SU-DHL-6 (cell line): ENCODE data around the gene DRC7.

Experiments
- EZH2phosphoT487 ChIP-seq: fragments of 200-600 bp; sonication (generic), shearing (Covaris generic); conservative IDR thresholded peaks from 2 replicates; pipeline ENCODE4 v1.6.1; 2018; ENCODE audit warnings: mild to moderate bottlenecking, antibody characterized with exemption, low read length, moderate library complexity, mixed read lengths
- TF ChIP-seq, protein P1 (sequence below): fragments of 200-600 bp; sonication (generic); IDR thresholded peaks from one replicate; pipeline ENCODE4 v1.5.1; 2017; ENCODE audit warnings: antibody characterized with exemption, mild to moderate bottlenecking, low read length, moderate library complexity; ENCODE audit not compliant: insufficient read depth, poor library complexity, severe bottlenecking

DNA sequence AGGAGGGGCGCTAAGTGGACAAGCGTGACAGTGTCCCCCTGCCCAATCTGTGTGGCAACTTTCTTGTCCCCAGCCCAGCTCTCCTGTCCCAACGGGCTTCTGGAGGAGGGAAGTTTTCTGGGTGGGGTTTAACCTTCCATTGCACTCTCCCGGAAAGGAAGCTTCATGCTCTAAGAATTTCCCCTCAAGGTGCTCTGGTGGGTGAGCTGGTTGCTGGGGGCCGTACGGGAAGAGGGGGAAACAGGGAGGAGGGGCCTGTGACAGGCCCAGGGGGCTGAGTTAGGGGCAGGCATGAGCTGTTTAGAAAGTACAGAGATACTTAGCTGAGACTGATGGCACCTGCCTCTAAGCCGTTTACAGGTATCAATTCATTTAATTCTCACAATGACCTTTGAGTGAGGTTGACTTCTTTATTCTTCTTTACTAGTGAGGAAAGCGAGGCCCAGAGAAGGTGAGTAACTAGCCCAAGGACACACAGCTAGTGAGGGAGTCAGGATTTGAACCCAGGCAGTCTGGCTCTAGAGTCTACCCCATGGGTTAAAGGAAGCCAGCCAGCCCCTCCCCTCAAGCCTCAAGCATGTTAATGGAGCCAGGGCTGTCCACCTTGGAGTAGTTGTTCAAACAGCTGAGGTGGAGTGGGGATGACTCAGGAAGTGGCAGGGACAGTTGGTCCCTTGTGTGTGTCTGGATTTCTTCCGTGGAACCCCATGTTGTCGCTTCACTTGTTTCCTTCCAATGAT, 47.3 kb upstream of the DRC7 start:
- TF ChIP-seq, protein P1, sequence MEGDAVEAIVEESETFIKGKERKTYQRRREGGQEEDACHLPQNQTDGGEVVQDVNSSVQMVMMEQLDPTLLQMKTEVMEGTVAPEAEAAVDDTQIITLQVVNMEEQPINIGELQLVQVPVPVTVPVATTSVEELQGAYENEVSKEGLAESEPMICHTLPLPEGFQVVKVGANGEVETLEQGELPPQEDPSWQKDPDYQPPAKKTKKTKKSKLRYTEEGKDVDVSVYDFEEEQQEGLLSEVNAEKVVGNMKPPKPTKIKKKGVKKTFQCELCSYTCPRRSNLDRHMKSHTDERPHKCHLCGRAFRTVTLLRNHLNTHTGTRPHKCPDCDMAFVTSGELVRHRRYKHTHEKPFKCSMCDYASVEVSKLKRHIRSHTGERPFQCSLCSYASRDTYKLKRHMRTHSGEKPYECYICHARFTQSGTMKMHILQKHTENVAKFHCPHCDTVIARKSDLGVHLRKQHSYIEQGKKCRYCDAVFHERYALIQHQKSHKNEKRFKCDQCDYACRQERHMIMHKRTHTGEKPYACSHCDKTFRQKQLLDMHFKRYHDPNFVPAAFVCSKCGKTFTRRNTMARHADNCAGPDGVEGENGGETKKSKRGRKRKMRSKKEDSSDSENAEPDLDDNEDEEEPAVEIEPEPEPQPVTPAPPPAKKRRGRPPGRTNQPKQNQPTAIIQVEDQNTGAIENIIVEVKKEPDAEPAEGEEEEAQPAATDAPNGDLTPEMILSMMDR = no peak
- TF ChIP-seq EZH2phosphoT487 = no peak
